Stimulated activated CD8-positive, alpha-beta memory T cell treated with anti-CD3 and anti-CD28 coated beads, Interleukin-2, amount 100 ng/mL, for 48 hours (primary cell): ENCODE results near the gene FIGLA.
"Not testable (repeated sequence)": the region's sequence is repeated elsewhere in the genome, so short reads cannot be mapped to it uniquely, and the experiment has no call there.

Experiments used
- DNase-seq, 2 donors: peaks; one replicate each; pipeline ENCODE4 v3.0.0-alpha.2; 2020; ENCODE audit warnings: low read depth in 2 of 2

The FIGLA gene

GRCh38 chr2:70746094-70746974, 44.1 kb downstream of the FIGLA start:
- DNase-seq: no peak

- DNase-seq: no peak
These were observed 45.1 kb downstream of the FIGLA start for GRCh38 chr2:70745276-70745825.

- DNase-seq: no peak
These were observed 46.0 kb downstream of the FIGLA start for GRCh38 chr2:70744397-70744796.

GRCh38 chr2:70743677-70744076, 46.8 kb downstream of the FIGLA start:
- no peak for DNase-seq

GRCh38 chr2:70743068-70743467, 47.4 kb downstream of the FIGLA start:
- DNase-seq: no peak

GRCh38 chr2:70739492-70739891, 51.0 kb downstream of the FIGLA start:
- DNase-seq: not testable (repeated sequence)

GRCh38 chr2:70738159-70738558, 52.3 kb downstream of the FIGLA start:
- DNase-seq: no peak

- no peak for DNase-seq
These were observed 55.4 kb downstream of the FIGLA start for GRCh38 chr2:70735071-70735470.

GRCh38 chr2:70733646-70734180, 56.7 kb downstream of the FIGLA start:
- no peak for DNase-seq

- DNase-seq: no peak
These were observed 57.4 kb downstream of the FIGLA start for GRCh38 chr2:70732766-70733645.

GRCh38 chr2:70730730-70731129, 59.7 kb downstream of the FIGLA start:
- DNase-seq: no peak

- DNase-seq: no peak
These were observed 60.8 kb downstream of the FIGLA start for GRCh38 chr2:70729647-70730046.

- no peak for DNase-seq
These were observed 62.3 kb downstream of the FIGLA start for GRCh38 chr2:70728128-70728527.
